Sigmoid colon (tissue), 7 donors: ENCODE results near the gene GMDS. TPM values are rescaled to one million over a fixed set of nuclear protein-coding genes. Genes with fewer than 3 reads are reported as not detected.

ENCODE experiments used
- DNase-seq: peaks from one replicate; pipeline ENCODE4 v3.0.0-alpha.2; 2019
- H3K27ac ChIP-seq, 4 donors: fragments of 200-600 bp; sonication (generic); one replicate each; pipeline ENCODE4 v1.5.1; 2016 to 2019; ENCODE audit warnings: mild to moderate bottlenecking in 1 of 4
- H3K27me3 ChIP-seq, 3 donors: fragments of 200-600 bp; sonication (generic); one replicate each; pipeline ENCODE4 v1.5.1; 2019; ENCODE audit warnings: mild to moderate bottlenecking in 1 of 3
- H3K36me3 ChIP-seq, 4 donors: fragments of 200-600 bp; sonication (generic); one replicate each; pipeline ENCODE4 v1.5.1; 2016 to 2019
- H3K4me1 ChIP-seq, 4 donors: fragments of 200-600 bp; sonication (generic); one replicate each; pipeline ENCODE4 v1.5.1; 2017 to 2019
- H3K4me3 ChIP-seq, 4 donors: fragments of 200-600 bp; sonication (generic); one replicate each; pipeline ENCODE4 v1.5.1; 2017 to 2019; ENCODE audit warnings: mild to moderate bottlenecking in 2 of 4, moderate library complexity in 1 of 4
- H3K9me3 ChIP-seq, 4 donors: fragments of 200-600 bp in 3 of 4; sonication (generic) in 3 of 4; one replicate each; pipeline versions ENCODE4 v1.5.1 to v1.6.1; 2013 to 2019
- EP300 ChIP-seq, 4 donors: sonication (generic); formaldehyde crosslinking; IDR thresholded peaks; one replicate each; pipeline ENCODE4 v1.6.1; 2017; ENCODE audit warnings: antibody characterized with exemption in 4 of 4
- POLR2A ChIP-seq, 2 donors: fragments of 450-650 bp; IDR thresholded peaks; one replicate each; pipeline ENCODE4 v1.6.1; 2016; ENCODE audit warnings: antibody characterized with exemption in 2 of 2, mild to moderate bottlenecking in 2 of 2, moderate library complexity in 2 of 2
- POLR2AphosphoS5 ChIP-seq, 4 donors: sonication (generic); formaldehyde crosslinking; IDR thresholded peaks; one replicate each; pipeline ENCODE4 v1.6.1; 2017; ENCODE audit warnings: antibody characterized with exemption in 4 of 4
- WGBS, 2 donors: extraction: QIAGEN DNeasy Blood & Tissue Kit; methylation state at CpG; one replicate each; pipeline ENCODE4 v1.1.7; 2013; 5-methylcytosine and 5-hydroxymethylcytosine counted together
- intact Hi-C: fragments of 100-400 bp; cut with DNase I; formaldehyde crosslinking; loops from one replicate; pipeline ENCODE4 v1.15.1; 2023
- polyA plus RNA-seq, 3 donors: library from polyadenylated mRNA; stranded (reverse); fragments of 200-250 nt; gene quantifications; one replicate each; pipeline ENCODE4 v1.2.3, GENCODE V29; 2013
- total RNA-seq, 4 donors: library from RNA; depleted of rRNA; stranded (reverse); fragments of >200 nt; gene quantifications; one replicate each; pipeline ENCODE4 v1.1.0, GENCODE V29; 2016
- TF ChIP-seq, protein P1 (sequence below), 4 experiments: fragments of 450-650 bp in 3 of 4; fragments of 200-600 bp in 1 of 4; IDR thresholded peaks; one replicate each; pipeline ENCODE4 v1.5.1; 2016 to 2019; ENCODE audit warnings: antibody characterized with exemption in 4 of 4, mild to moderate bottlenecking in 3 of 4, moderate library complexity in 2 of 4
- donor health status: healthy with polysubstance abuse.
- donor health status: Bipolar disorder and iron deficiency.
- donor health status: healthy.

GMDS gene
- total and polyA plus RNA-seq, 7 donors, result 3.1 to 173 (median 9.4) TPM

DNA sequence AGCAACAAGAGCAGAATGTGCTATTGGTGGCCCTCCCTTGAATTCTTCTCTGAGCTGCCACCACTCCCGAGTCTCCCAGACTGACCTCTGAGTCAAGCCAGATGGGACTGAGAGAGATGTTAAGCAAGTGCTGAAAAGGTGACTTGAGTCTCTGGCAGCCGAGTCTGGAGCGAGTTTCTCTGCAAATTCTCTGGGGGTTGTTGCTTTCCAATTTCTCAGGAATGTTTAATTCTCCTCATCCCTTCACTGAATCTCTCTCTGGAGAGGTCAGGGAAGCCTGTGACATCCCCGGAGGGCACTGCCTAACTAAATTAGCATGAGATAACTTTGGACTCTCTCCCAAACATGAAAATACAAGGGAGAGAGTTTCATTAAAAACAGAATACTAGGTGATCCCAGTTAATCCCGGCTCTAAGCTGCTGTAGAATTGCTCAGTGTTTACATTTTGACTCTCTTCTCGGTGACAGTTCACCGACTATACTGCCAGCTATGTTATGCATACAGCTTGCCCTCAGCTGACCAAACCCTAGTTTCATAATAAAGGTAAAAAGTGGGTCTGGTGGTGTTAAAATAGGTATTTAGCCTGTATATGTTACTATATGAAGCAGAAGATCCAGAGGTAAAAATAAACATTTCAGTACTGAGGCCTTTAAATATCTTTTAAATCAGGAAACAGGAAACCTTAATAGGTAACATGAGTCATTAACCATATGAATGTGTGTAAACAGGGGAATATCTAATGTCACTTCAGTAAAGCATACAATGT, 477.7 kb downstream of the GMDS start:
- intact Hi-C loops, result no loop called here
- peaks cover 0 to 8% (median 3%) of the 10 kb centered on the region in 4 donors for H3K4me1 ChIP-seq

DNA sequence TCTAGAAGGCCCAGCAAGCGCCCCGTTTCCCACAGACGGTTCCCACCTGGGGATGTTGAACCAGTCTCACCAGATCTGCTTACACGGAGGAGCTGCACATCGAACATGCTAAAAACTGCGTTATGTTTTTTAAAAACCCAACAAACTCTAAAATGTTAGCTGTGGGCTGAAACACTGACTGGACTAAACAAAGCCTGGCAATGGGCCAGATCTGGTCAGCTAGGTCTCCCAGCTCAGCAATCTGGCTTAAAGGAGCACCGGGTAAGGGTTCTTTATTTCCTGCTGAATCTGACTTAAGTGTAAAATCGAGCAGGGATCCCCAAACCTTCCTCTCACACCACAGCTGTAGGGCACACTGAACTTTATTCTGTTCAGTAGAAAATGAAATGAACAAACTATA, 478.8 kb downstream of the GMDS start:
- intact Hi-C loops, result no loop called here
- H3K4me3 ChIP-seq, result no peak overlapping the region
- no peaks in the 10 kb centered on the region for H3K27me3 ChIP-seq
- H3K27ac ChIP-seq, result no peak overlapping the region
- H3K4me1 ChIP-seq, result peaks cover 0 to 8% (median 3%) of the 10 kb centered on the region in 4 donors
- H3K9me3 ChIP-seq, result no peaks in the 10 kb centered on the region
- TF ChIP-seq, protein P1, sequence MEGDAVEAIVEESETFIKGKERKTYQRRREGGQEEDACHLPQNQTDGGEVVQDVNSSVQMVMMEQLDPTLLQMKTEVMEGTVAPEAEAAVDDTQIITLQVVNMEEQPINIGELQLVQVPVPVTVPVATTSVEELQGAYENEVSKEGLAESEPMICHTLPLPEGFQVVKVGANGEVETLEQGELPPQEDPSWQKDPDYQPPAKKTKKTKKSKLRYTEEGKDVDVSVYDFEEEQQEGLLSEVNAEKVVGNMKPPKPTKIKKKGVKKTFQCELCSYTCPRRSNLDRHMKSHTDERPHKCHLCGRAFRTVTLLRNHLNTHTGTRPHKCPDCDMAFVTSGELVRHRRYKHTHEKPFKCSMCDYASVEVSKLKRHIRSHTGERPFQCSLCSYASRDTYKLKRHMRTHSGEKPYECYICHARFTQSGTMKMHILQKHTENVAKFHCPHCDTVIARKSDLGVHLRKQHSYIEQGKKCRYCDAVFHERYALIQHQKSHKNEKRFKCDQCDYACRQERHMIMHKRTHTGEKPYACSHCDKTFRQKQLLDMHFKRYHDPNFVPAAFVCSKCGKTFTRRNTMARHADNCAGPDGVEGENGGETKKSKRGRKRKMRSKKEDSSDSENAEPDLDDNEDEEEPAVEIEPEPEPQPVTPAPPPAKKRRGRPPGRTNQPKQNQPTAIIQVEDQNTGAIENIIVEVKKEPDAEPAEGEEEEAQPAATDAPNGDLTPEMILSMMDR (IDR thresholded peaks at IDR 0.05), result no peak
- TF ChIP-seq POLR2AphosphoS5 (IDR thresholded peaks at IDR 0.05), result no peak
- no peak for TF ChIP-seq EP300 (IDR thresholded peaks at IDR 0.05)
- no peak for TF ChIP-seq POLR2A (IDR thresholded peaks at IDR 0.05)
- 88 to 89% methylated on average over 8 of the region's 8 CpGs for WGBS, 2 donors
- DNase-seq, result no peak
- H3K36me3 ChIP-seq, result no peaks in the 10 kb centered on the region

More for the DNA sequence above, 477.7 kb downstream of the GMDS start:
- no peak for DNase-seq
- no peaks in the 10 kb centered on the region for H3K36me3 ChIP-seq
- no peak overlapping the region for H3K4me3 ChIP-seq
- WGBS, 2 donors, result 42 to 76% methylated on average over 7 of the region's 7 CpGs
- H3K9me3 ChIP-seq, result no peaks in the 10 kb centered on the region
- TF ChIP-seq EP300 (IDR thresholded peaks at IDR 0.05), result no peak
- TF ChIP-seq POLR2AphosphoS5 (IDR thresholded peaks at IDR 0.05), result no peak
- TF ChIP-seq, protein P1 (IDR thresholded peaks at IDR 0.05), result no peak
- no peak for TF ChIP-seq POLR2A (IDR thresholded peaks at IDR 0.05)
- H3K27me3 ChIP-seq, result no peaks in the 10 kb centered on the region
- H3K27ac ChIP-seq, result no peak overlapping the region

DNA sequence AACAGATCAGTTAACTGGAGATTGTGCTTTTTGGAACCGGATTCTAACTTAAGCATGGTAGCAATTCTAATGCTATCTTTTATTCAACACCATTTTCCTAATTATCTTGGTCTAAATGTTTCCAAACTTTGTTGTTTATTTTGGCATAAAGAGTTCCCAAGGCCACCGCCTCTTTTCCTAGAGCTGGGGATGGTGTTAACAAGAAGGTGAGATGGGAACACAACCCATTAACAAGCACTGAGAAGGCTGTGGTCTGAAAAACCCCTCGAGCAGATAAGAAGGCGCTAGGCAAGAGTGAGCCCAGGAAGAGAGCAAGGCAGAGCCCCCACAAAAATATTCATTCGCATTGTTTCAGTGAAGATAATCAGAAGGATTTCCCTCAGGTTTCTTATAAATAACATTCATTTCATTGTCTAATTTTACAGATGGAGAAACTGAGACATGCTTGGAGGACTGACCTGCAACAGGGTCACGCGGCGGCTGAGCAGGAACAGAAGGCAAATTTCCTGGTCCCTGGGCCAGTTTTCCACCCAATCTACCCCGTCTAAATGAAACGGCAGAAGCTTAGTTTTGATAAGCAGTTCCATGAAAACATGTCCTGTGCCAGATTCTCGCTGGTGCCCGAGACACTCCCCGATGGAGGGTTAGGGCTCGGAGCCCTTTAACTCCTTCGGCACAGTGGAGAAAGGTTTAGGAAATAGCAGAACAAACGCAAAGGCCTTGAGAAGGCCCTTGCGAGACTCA, 480.1 kb downstream of the GMDS start:
- DNase-seq, result no peak
- no peak for TF ChIP-seq POLR2AphosphoS5 (IDR thresholded peaks at IDR 0.05)
- no peak for TF ChIP-seq POLR2A (IDR thresholded peaks at IDR 0.05)
- no peak for TF ChIP-seq EP300 (IDR thresholded peaks at IDR 0.05)
- TF ChIP-seq, protein P1 (IDR thresholded peaks at IDR 0.05), result no peak
- no peaks in the 10 kb centered on the region for H3K27me3 ChIP-seq
- H3K9me3 ChIP-seq, result no peaks in the 10 kb centered on the region
- H3K4me1 ChIP-seq, result peaks cover 0 to 8% (median 3%) of the 10 kb centered on the region in 4 donors
- H3K27ac ChIP-seq, result no peak overlapping the region
- H3K36me3 ChIP-seq, result no peaks in the 10 kb centered on the region
- intact Hi-C loops, result no loop called here
- H3K4me3 ChIP-seq, result no peak overlapping the region
- WGBS, 2 donors, result 82 to 89% methylated on average over 17 of the region's 17 CpGs

DNA sequence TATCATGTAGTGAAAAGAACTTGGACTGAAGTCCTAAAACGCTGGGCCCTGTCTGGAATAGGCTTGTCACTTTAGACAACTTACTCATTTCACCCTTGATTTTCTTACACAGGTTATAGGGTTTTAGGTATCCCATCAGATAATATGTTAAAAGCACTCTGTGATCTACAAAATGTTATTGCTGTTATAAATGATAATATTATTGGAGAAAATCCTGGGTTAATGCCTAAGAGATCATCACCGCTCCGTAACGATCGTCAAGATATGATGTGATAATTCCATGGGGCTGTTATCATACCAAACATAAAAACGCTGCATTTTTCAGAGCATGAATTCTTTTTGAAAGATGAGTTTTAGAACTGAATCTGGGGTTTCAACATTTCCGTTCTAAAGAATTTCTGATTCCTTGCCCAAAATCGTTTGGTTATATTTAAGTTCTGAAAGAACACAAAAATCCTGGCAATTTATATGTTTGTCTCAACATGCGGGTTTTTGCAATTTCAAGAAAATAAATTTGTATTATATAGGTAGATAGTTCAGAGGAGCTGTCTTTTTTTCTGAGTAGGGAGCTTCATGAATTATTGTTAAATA, 480.9 kb downstream of the GMDS start:
- no peak overlapping the region for H3K4me3 ChIP-seq
- no peaks in the 10 kb centered on the region for H3K9me3 ChIP-seq
- TF ChIP-seq, protein P1 (IDR thresholded peaks at IDR 0.05), result no peak
- TF ChIP-seq POLR2A (IDR thresholded peaks at IDR 0.05) (no peak), POLR2AphosphoS5 (IDR thresholded peaks at IDR 0.05) (no peak), EP300 (IDR thresholded peaks at IDR 0.05) (no peak)
- H3K27ac ChIP-seq, result no peak overlapping the region
- intact Hi-C loops, result no loop called here
- H3K4me1 ChIP-seq, result peaks cover 0 to 8% (median 3%) of the 10 kb centered on the region in 4 donors
- H3K27me3 ChIP-seq, result no peaks in the 10 kb centered on the region
- 94 to 95% methylated on average over 9 of the region's 9 CpGs for WGBS, 2 donors
- H3K36me3 ChIP-seq, result no peaks in the 10 kb centered on the region
- DNase-seq, result no peak
